OCI-LY7 (cell line): ENCODE data around the gene ARPC5. TPM values are rescaled to one million over a fixed set of nuclear protein-coding genes. Genes with fewer than 3 reads are reported as not detected.

Experiments used
- BruUV-seq: library from RNA; stranded (reverse); fragments of 400-500 nt; replicated peaks from 2 replicates; lab custom pipeline; 2021; lab: Mats Ljungman, UMichigan
- CTCF ChIA-PET: fragments of 300-600 bp; sonication (Branson Sonifier 250); formaldehyde crosslinking; loops from one replicate; lab custom pipeline; 2022; ENCODE audit warnings: antibody characterized with exemption; ENCODE audit not compliant: unreplicated experiment; lab: Charles Lee
- POLR2A ChIA-PET: fragments of 300-600 bp; sonication (Branson Sonifier 250); formaldehyde crosslinking; loops from one replicate; lab custom pipeline; 2022; ENCODE audit warnings: antibody characterized with exemption; lab: Charles Lee
- DNase-seq: peaks from one replicate; pipeline ENCODE4 v3.0.0-alpha.2; 2015; ENCODE audit warnings: low spot score
- H2AFZ ChIP-seq: fragments of 200-600 bp; sonication (generic), shearing (Covaris generic); 2 replicates; pipeline ENCODE4 v1.6.1; 2014; ENCODE audit warnings: mild to moderate bottlenecking, antibody characterized with exemption, low read length, moderate library complexity
- H3K27ac ChIP-seq: fragments of 200-600 bp; sonication (generic); 2 replicates; pipeline ENCODE4 v1.5.1; 2014; ENCODE audit warnings: mixed run types, low read depth, mild to moderate bottlenecking, moderate library complexity, low read length, inconsistent platforms; ENCODE audit not compliant: poor library complexity, severe bottlenecking
- H3K36me3 ChIP-seq: fragments of 200-600 bp; sonication (generic); 2 replicates; pipeline ENCODE4 v1.6.1; 2014; ENCODE audit warnings: mild to moderate bottlenecking, antibody characterized with exemption, low read length, moderate library complexity, mixed read lengths; ENCODE audit not compliant: insufficient read depth
- H3K4me1 ChIP-seq: fragments of 200-600 bp; sonication (generic); 2 replicates; pipeline ENCODE4 v1.5.1; 2014; ENCODE audit warnings: mild to moderate bottlenecking, low read length; ENCODE audit not compliant: insufficient read depth, poor library complexity, severe bottlenecking
- H3K4me2 ChIP-seq: fragments of 200-600 bp; sonication (generic); 2 replicates; pipeline ENCODE4 v1.6.1; 2014; ENCODE audit warnings: mild to moderate bottlenecking, low read length
- H3K4me3 ChIP-seq: fragments of 200-600 bp; sonication (generic); 2 replicates; pipeline ENCODE4 v1.5.1; 2014; ENCODE audit warnings: mild to moderate bottlenecking, low read depth, low read length; ENCODE audit not compliant: poor library complexity, severe bottlenecking
- H3K79me2 ChIP-seq: fragments of 200-600 bp; sonication (generic); 2 replicates; pipeline ENCODE4 v1.6.1; 2016; ENCODE audit warnings: low read depth, mild to moderate bottlenecking, low read length, moderate library complexity, mixed read lengths; ENCODE audit not compliant: insufficient read depth
- H3K9me2 ChIP-seq: fragments of 200-600 bp; sonication (generic); 2 replicates; pipeline ENCODE4 v1.6.1; 2016; ENCODE audit warnings: mild to moderate bottlenecking, low read length, mixed read lengths; ENCODE audit not compliant: insufficient read depth
- H3K9me3 ChIP-seq: fragments of 200-600 bp; sonication (generic); 2 replicates; pipeline ENCODE4 v1.6.1; 2014; ENCODE audit warnings: mild to moderate bottlenecking, mixed run types, low read length, mixed read lengths
- H4K20me1 ChIP-seq: fragments of 200-600 bp; sonication (generic); 2 replicates; pipeline ENCODE4 v1.6.1; 2014; ENCODE audit warnings: mild to moderate bottlenecking, antibody characterized with exemption, low read length, moderate library complexity, mixed read lengths; ENCODE audit not compliant: insufficient read depth
- CTCF ChIP-seq: fragments of 200-600 bp; sonication (generic); conservative IDR thresholded peaks from 2 replicates; pipeline ENCODE4 v1.5.1; 2014; ENCODE audit warnings: mild to moderate bottlenecking, antibody characterized with exemption, low read length, moderate library complexity, mixed read lengths
- EZH2phosphoT487 ChIP-seq: fragments of 200-600 bp; sonication (generic); IDR thresholded peaks from 2 replicates; pipeline ENCODE4 v1.6.1; 2018; ENCODE audit warnings: low read depth, borderline replicate concordance, mild to moderate bottlenecking, mixed run types, antibody characterized with exemption, low read length, moderate library complexity, mixed read lengths
- intact Hi-C: fragments of 100-400 bp; cut with micrococcal nuclease; formaldehyde crosslinking; loops from one replicate; pipeline ENCODE4 v1.10.0; 2022; ENCODE audit not compliant: unreplicated experiment
- total RNA-seq, 2 experiments: library from RNA; depleted of rRNA in 1 of 2; stranded (reverse); fragments of >200 nt in 1 of 2; shearing (Covaris generic) in 1 of 2; gene quantifications; 2 replicates each; pipeline ENCODE4 v1.2.3, GENCODE V29; 2014 to 2022

ARPC5 gene
- total RNA-seq, 2 experiments from 2014 or later: 116 to 132 TPM

- Histone ChIP-seq H3K9me2 (no peaks in the 10 kb centered on the region), H3K36me3 (no peaks in the 10 kb centered on the region), H3K4me3 (no peak overlapping the region), H3K4me1 (no peaks in the 10 kb centered on the region), H3K4me2 (no peak overlapping the region), H4K20me1 (no peaks in the 10 kb centered on the region), H3K27ac (no peak overlapping the region), H2AFZ (no peak overlapping the region), H3K79me2 (no peaks in the 10 kb centered on the region), H3K9me3 (no peaks in the 10 kb centered on the region)
- DNase-seq: no peak
- intact Hi-C loops: no loop called here
- POLR2A ChIA-PET: interaction anchor here (1.0 kb wide), 1 partner anchor 263 kb away, joined by 3 read pairs; no protein-coding TSS in a partner anchor
- BruUV-seq: no TSS peak
- CTCF ChIA-PET: interaction anchor here (1.7 kb wide), 1 partner anchor 31 kb away, joined by 9 read pairs; no protein-coding TSS in a partner anchor
- TF ChIP-seq EZH2phosphoT487 (no peak), CTCF (no peak)
Measured at GRCh38 chr1:183653876-183654451, 18.4 kb upstream of the ARPC5 start.

- no TSS peak for BruUV-seq
Measured at GRCh38 chr1:183653462-183653794, 17.8 kb upstream of the ARPC5 start.

More at GRCh38 chr1:183653462-183653794, 17.8 kb upstream of the ARPC5 start:
- Histone ChIP-seq H3K79me2 (no peaks in the 10 kb centered on the region), H4K20me1 (no peaks in the 10 kb centered on the region), H3K27ac (no peak overlapping the region), H3K9me2 (no peaks in the 10 kb centered on the region), H3K4me3 (no peak overlapping the region), H3K4me1 (no peaks in the 10 kb centered on the region), H3K4me2 (no peak overlapping the region), H2AFZ (no peak overlapping the region), H3K9me3 (no peaks in the 10 kb centered on the region), H3K36me3 (no peaks in the 10 kb centered on the region)
- intact Hi-C loops: no loop called here
- TF ChIP-seq CTCF: no peak
- ChIA-PET CTCF (interaction anchor here (1.7 kb wide), 1 partner anchor 31 kb away, joined by 9 read pairs; no protein-coding TSS in a partner anchor), POLR2A (interaction anchor here (0.5 kb wide), 1 partner anchor 11 kb away, joined by 4 read pairs; no protein-coding TSS in a partner anchor)
- DNase-seq: no peak
